Hematopoietic multipotent progenitor cell treated with erythropoietin and hydrocortisone succinate and interleukin-3 and kit ligand, for 4 days (in vitro differentiated cells): Measurements from ENCODE around the gene TIMM29.
A peak's percentile ranks its signal among the peaks of the same experiment; 100 is the strongest.

Experiments used
- DNase-seq: peaks from one replicate; pipeline ENCODE4 v3.0.0-alpha.2; 2015

TIMM29 gene

DNA sequence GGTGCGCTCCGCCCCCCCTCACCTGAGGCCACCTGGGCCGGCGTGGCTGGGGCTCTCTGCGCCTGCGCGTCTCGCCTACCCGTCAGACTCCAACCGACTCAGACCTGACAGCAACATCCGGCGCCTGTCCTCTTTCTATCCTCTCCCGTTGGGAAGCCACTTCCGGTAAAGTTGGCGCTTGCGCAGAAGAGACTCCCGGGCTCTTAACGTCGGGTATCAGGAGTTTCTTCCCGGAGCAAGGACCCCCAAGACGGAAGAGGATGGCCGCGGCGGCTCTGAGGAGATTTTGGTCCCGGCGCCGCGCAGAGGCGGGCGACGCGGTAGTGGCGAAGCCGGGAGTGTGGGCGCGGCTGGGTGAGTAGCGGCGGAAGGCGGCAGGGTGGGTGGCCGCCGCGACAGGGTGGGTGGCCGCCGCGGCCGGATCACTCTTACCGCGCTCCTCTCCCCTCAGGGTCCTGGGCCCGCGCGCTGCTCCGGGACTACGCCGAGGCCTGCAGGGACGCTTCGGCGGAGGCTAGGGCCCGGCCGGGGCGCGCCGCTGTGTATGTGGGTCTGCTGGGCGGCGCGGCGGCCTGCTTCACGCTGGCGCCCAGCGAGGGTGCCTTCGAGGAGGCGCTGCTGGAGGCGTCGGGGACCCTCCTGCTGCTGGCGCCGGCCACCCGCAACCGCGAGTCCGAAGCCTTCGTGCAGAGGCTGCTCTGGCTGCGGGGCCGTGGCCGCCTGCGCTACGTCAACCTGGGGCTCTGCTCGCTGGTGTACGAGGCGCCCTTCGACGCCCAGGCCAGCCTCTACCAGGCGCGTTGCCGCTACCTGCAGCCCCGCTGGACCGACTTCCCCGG lies at the start of gene TIMM29, which contains the start of gene YIPF2:
TIMM29 (plus strand) TSS at position 249 of the 839 bp plus-strand sequence; CDS start at position 261, 12 bp downstream.
YIPF2 (minus strand) TSS at position 77 of the 839 bp plus-strand sequence. CDS start 229 bp downstream, outside the sequence.
- DNase-seq = peak; percentile 99

DNA sequence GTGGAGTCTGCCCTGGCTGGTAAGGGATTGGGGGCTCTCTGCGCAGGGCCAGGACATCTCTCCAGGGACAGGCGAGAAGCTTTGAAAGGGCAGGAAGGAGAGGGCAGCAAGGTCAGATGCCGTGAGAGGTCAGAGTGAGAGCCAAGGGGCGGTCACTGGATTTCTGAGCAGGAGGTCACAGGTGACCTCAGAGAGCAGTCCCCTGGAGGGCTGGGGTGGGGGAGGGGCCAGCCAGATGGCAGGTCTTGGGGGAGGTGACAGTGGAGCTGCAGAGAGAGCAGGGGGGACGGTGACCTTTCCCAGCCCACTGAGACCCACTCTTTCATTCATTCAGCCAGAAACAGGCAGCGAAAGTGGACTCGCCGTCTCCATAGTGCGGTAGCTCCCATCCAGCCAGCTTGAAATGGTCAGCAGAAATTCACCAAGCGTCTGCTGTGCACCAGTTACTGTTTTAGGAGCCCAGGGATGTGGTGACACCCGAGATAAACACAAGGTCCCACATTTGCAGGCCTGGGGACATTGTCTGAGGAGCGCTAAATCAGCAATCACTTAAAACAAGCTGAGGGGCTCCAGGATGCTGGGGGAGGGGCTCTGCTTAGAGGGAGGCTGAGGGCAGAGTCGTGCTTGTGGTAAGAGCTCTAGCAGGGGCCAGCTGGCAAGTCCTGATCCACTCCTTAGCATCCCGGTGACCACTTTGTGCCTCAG lies 47.1 kb upstream of the TIMM29 start:
- no peak for DNase-seq

- no peak for DNase-seq
Observed at GRCh38 chr19:10882108-10882457, 46.5 kb upstream of the TIMM29 start.

DNA sequence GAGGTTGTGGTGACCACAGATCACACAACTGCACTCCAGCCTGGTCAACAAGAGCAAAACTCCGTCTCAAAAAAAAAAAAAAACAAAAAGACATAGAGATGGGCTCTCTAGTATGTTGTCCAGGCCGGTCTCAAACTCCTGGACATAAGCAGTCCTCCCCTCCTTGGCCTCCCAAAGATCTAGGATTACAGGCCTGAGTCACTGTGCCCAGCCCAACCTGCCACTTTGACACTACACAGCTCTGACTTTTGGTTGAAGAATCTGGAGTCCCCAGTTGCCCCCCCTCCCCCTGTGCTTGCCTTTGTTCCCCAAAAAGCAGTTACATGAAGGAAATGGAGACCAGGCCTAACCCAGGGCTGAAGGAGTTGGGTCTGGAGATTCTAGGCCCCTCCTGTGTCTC lies 44.3 kb upstream of the TIMM29 start:
- peak; percentile 46 for DNase-seq

DNA sequence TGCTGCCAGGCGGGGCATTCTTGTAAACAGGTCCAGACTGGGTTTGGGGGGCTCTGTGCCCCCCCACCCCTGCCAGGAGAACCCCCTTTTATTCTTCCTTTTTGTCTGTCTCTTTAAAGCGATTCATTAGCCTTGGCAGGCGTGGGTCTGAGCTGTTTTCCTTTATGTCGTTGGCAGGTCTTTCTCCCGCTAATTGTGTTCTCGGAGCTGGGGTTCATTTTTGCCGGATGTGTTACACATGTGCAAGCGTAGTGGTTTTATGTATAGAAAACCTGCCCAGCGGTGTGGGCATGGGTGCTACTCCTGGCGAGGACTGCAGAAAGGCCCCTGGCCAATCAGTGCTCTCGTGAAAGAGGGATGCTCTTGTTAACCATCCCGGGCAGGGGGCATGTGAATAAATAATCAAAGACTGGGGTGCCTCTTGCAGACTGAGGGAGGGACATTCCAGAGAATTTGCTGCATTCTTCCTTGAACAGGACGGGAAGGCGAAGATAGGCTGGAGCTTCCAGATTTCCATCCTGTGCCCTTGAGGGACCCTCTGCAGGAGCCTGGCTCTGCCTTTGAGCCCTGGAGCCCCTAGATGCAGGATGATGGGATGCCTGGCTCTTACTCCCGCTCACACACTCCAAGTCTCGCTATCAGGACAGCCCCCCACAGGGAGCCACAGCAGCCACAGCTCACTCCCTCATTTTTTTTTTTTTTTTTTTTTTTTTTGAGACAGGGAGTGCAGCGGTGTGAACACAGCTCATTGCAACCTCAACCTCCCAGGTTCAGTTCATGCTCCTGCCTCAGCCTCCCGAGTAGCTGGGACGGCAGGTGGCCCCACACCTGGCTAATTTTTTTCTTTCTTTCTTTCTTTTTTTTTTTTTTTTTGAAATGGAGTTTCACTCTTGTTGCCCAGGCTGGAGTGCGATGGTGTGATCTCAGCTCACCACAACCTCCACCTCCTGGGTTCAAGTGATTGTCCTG lies 43.1 kb upstream of the TIMM29 start:
- DNase-seq = no peak

DNA sequence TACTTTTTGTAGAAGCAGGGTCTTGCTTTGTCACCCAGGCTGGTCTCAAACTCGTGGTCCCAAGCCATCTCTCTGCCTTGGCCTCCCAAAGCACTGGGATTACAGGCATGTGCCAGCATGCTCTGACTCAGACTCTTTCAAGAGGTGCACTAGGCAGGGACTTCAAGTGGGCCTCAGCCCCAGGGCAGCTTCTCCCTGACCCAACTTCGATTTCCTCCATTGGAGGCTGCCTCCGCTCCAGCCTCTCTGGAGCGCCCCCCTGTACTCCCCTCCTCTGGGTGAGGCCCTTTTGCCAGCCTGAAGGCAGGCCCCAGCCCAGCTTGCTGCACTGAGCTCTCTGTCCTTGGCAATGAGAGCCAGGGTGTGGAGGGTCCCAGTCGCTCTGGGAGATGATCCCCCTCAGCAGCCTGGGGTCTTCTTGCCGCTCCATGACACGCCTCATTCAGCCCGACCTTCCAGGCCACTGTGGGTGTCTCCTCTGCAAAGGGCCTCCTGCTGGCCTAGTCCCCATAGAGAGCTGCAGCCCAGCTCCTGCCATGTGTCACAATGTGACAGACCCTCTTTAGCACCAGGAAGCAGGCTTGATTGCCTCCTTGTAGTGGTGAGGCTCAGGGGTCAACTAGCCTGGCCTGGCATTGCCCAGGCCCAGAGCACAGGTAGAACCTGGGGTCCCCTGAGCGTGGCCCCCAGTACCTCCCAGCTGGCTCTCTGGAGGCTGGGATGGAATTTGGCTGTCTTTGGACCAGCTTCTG lies 40.8 kb upstream of the TIMM29 start:
- no peak for DNase-seq

GRCh38 chr19:10888421-10888866 lies 40.2 kb upstream of the TIMM29 start:
- DNase-seq = no peak

DNA sequence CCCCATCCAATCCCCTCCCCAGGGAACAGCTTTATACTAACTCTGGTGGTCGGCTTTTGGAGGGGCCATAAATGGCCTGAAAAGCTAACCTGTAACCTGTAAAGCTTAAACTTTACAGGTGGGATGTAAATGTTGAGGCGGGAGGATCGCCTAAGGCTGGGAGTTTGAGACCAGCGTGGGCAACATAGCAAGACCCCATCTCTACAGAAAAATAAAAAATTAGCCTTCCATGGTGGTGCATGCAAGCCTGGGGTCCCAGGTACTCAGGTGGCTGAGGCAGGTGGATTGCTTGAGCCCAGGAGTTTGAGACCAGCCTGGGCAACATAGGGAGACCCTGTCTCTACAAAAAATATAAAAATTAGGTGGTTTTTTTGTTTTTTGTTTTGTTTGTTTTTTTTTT lies 38.7 kb upstream of the TIMM29 start:
- no peak for DNase-seq

DNA sequence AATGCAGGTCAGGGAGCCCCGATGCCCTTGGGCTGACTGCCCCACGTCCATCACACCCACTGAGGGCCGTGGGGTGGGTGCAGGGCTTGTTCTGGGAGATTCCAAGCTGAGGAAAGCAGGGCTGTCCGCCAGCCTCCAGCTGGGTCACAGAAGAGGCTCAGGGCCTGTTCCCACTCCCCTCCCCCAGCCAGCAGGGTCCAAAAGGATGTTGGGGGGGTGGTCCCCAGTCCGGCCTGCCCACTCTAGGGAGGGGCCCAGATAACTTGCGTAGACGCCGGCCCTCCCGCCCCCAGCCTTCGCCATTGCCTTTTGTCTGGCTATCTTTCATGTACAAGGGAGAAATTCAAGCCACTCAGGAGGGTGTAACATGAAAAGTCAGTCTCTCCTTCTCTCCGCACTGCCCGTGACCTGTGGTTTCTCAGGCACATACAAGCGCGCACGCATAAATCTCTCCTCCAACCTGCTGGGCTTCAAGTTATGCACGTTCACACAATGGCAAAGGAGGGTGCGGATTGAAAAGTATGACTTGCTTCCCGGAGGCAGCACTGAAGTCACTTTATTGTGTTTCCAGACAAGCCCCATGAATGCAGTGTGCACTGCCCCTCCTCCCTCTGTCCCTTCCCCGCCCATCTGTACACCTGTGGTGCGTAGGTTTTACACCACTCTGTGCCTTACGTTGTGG lies 37.1 kb upstream of the TIMM29 start:
- DNase-seq = no peak

- no peak for DNase-seq
Observed at GRCh38 chr19:10892256-10892655, 36.4 kb upstream of the TIMM29 start.

DNA sequence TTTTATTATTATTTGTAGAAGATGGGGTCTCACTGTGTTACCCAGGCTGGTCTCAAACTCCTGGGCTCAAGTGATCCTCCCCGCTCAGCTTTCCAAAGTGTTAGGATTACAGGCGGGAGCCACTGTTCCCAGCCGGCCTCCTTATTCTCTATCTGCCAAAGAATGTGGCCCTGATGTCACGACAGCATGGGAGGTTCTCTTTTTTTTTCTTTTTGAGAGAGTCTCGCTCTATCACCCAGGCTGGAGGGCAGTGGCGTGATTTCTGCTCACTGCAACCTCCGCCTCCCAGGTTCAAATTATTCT lies 33.7 kb upstream of the TIMM29 start:
- DNase-seq = no peak

DNA sequence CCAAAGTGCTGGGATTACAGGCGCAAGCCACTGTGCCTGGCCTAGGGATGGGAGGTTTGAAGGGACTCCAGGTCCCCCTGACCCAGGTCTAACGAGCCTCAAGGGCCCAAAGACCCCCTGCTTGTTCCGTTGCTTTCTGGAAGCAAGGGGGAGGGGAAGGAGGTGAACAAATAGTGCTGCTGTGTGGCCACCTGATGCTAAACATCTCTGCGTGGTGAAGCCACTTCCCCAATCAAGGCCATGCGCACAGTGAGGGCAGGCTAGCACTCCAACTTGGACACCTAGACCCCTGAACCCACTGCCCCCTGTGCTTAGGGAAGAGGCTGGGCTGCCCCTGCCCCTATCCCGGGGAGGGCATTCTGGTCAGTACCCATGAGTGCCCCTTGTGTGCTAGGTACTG lies 33.2 kb upstream of the TIMM29 start:
- no peak for DNase-seq

DNA sequence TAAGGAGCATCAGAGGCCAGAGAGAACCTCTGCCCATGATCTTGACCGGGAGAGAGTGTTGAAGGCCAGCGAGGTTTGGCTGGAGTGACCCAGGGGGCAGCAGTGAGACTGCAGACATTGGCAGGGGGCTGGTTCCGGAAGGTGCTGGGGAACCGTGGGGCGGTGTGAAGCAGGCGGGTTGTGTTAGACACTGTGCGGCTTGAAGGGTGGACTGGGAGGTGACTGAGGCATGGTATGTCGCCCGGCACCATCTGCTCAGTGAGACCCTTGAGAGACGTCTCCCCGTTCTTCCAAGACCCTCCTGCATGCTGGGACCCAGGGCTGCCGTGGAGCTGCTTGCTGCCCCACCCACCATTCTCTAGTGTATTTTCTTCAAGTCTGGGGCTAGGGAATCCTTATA lies 32.7 kb upstream of the TIMM29 start:
- DNase-seq = no peak

DNA sequence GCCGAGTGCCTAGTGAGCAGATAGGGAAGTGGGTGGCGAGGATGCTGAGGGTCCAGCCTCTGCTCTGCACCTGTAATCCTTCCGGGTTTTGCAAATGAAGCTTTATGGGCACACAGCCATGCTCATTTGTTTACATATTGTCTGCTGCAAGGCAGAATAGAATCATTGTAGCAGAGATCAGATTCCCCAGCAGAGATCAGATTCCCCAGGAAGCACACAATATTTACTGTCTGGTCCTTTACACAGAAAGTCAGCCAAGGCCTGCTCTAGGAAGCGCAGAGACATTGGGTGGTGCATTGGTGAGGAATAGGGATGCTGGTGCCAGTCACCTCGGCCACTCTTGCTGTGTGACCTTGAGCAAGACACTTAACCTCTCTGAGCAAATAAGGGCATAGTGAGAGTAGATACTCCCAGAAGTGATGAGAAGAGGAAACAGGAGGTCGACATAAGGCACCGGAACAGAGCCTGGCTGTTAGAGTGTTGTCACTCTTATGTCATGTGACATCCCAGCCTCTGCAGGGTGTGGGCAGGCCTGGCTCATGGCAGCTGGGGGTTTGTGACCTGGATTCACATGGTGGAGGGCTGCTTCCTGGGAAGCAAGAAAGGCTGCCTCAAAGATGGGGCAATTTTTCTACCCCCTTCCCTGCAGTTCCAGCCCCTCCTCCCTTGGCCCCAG lies 31.6 kb upstream of the TIMM29 start:
- peak; percentile 59 for DNase-seq

- no peak for DNase-seq
Observed at GRCh38 chr19:10898633-10899032, 30.0 kb upstream of the TIMM29 start.

DNA sequence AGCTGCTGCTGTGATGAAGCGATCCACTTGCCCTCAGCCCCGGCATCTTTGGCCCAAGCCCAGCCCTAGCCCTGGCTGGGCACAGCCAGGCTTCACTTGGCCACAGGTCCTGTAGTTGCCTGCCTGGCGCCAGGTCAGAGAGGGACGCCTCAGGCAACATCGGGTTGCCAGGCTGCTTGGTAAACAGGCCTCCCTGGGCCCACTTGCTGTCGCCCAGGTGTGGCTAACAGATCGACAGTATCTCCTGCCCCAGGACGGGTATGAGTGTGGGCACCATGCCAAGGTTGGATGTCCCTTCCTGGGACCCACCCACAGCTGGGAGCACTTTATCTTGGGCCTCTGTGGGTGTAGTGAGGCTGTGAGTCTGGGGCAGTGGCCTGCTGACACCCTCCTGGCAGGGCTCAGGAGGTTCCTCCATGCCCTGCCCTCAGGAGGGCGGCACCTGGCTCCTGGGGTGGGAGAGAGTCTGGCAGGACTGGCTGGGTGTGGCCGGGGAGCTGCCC lies 29.4 kb upstream of the TIMM29 start:
- peak; percentile 90 for DNase-seq

DNA sequence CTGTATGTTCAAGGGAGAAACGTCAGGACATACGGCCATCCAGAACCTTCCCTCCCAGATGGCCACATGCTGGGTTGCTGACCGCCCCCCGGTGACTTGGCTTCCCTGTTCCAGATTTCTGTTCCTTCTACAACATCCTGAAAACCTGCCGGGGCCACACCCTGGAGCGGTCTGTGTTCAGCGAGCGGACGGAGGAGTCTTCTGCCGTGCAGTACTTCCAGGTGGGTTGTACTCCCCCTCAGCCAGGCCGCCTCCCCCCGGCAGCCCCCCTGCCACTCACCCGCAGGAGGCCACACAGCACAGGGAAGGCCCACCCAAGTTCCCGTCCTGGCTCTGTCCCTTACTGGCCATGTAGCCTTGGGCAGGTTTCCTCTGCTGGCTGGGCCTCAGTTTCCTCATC lies 20.7 kb upstream of the TIMM29 start:
- DNase-seq = no peak

GRCh38 chr19:10908380-10908960 lies 20.1 kb upstream of the TIMM29 start:
- no peak for DNase-seq

DNA sequence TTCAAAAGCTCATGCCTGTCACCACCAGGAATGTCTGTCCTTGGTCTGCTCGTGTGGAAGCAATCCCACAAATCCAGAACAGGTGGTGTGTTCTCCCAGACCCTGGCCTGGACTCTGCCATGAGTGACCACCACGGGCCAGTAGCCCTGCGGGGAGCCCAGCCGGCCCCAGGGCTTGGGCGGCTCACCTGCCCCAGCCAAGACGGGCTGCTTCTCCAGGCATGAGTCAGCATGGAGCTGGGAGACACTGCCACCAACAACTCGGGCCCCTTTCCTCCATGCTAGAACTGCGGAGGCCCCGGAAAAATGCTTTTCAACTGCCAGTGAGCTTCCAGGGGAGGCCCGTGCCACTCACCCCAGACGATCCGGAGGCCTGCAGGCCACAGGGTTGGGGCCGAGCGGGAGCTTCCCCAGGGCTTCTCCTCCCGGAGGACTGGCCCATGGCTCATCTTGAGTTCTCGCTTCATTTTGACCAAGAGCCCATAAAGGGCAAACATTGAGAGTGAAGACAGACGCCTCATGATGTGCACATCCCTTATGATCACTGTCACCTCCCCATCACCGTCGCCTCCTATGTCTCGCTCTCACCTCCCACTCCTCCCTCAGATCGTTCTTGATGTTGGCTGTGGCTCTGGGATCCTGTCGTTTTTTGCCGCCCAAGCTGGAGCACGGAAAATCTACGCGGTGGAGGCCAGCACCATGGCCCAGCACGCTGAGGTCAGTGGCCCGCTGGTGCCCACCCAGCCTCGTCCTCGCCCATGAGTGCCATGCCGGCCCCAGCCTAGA lies 16.8 kb upstream of the TIMM29 start:
- DNase-seq = no peak

- no peak for DNase-seq
Observed at GRCh38 chr19:10912619-10913018, 16.0 kb upstream of the TIMM29 start.
